ENCODE data around the gene VPS36. TPM values are rescaled to one million over a fixed set of nuclear protein-coding genes. Genes with fewer than 3 reads are reported as not detected.

Gene VPS36
- total and polyA plus RNA-seq, 2 of the 4 experiments (the other 2 are of a cell fraction): 14.8 to 16.7 TPM

DNA sequence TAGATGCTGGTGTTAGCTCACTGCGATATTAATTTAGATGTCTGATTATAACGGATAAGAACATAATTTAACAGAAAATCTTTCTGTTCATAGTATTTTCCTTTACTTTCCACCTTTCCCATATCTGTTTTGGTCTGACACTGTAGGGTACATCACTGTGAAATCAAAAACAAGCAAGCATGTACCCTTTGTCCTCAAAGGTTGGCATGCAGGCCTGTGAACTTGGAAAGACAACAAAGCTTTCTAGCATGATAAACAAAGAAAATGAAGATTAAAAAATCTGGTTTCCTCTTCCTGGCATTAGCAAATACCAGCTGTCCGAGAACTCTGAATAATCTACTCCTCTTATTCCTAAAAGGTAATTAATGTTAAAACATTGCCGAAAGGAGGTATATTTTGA, 76.0 kb downstream of the VPS36 start:
- no peak for TF ChIP-seq RAD21 (IDR thresholded peaks at IDR 0.05; ENCODE audit: low read length)
- no peak for TF ChIP-seq POLR2A (IDR thresholded peaks at IDR 0.05; ENCODE audit: low read depth, low read length)
- TF ChIP-seq RFX5 (IDR thresholded peaks at IDR 0.05; ENCODE audit: low read depth, low read length): no peak
- no peak for TF ChIP-seq RCOR1 (IDR thresholded peaks at IDR 0.05; ENCODE audit: insufficient replicate concordance, low read length)
- no peak for TF ChIP-seq ELK1 (IDR thresholded peaks at IDR 0.05; ENCODE audit: borderline replicate concordance, low read depth, low read length)
- no peak for TF ChIP-seq NFE2L2 (IDR thresholded peaks at IDR 0.05; ENCODE audit: low read depth, low read length)
- TF ChIP-seq BHLHE40 (IDR thresholded peaks at IDR 0.05; ENCODE audit: low read depth, low read length): no peak
- no peak for TF ChIP-seq SMC3 (IDR thresholded peaks at IDR 0.05; ENCODE audit: low read depth, low read length)
- TF ChIP-seq MXI1 (IDR thresholded peaks at IDR 0.05; ENCODE audit: borderline replicate concordance, low read depth, low read length): no peak
- TF ChIP-seq CTCF (conservative IDR thresholded peaks at IDR 0.05; ENCODE audit: low read depth, low read length): no peak
- no peak for TF ChIP-seq FOS (IDR thresholded peaks at IDR 0.05; ENCODE audit: low read depth, low read length)
- no peak for TF ChIP-seq MAFK (IDR thresholded peaks at IDR 0.05; ENCODE audit: low read depth, low read length)
- no peak for TF ChIP-seq CEBPB (IDR thresholded peaks at IDR 0.05; ENCODE audit: low read depth, low read length)
- TF ChIP-seq USF2 (IDR thresholded peaks at IDR 0.05; ENCODE audit: low read depth, low read length): no peak
- TF ChIP-seq CHD1 (IDR thresholded peaks at IDR 0.05; ENCODE audit: low read depth, low read length): no peak
- no peak for TF ChIP-seq MAZ (IDR thresholded peaks at IDR 0.05; ENCODE audit: borderline replicate concordance, low read depth, low read length)
- BruUV-seq (replicated peaks): no TSS peak
- Histone ChIP-seq H3K79me1 (ENCODE audit: low read depth in 1 of 2, low read length in 2 of 2) (no peaks in the 10 kb centered on the region), H2BK15ac (ENCODE audit: low read depth, low read length) (no peak overlapping the region), H2BK20ac (ENCODE audit: low read depth, low read length) (no peak overlapping the region), H3K4me1 (ENCODE audit: control insufficient read depth, insufficient read depth, low read length) (peaks cover 5% of the 10 kb centered on the region), H4K91ac (ENCODE audit: insufficient read depth, low read depth, low read length) (no peak overlapping the region), H4K20me1 (ENCODE audit: insufficient read depth, low read length) (no peaks in the 10 kb centered on the region), H3K4me2 (ENCODE audit: low read depth, low read length) (no peak overlapping the region), H2BK5ac (ENCODE audit: low read depth, low read length, poor library complexity, severe bottlenecking) (no peak overlapping the region), H3K27ac (ENCODE audit: insufficient read depth, low read length) (no peak overlapping the region), H3K9me3 (ENCODE audit: control insufficient read depth, insufficient read depth, low read length) (no peaks in the 10 kb centered on the region), H4K5ac (ENCODE audit: low read depth, low read length) (no peak overlapping the region), H3K27me3 (ENCODE audit: control insufficient read depth, insufficient read depth, low read length) (no peaks in the 10 kb centered on the region), H3K4ac (ENCODE audit: low read depth, low read length) (no peak overlapping the region), H2AK5ac (ENCODE audit: low read depth, low read length) (no peak overlapping the region), H2AK9ac (replicated peaks; ENCODE audit: low read depth, low read length, poor library complexity) (no peak overlapping the region), H3K4me3 (ENCODE audit: insufficient read depth, low read depth, low read length) (no peak overlapping the region), H2BK120ac (ENCODE audit: low read depth, low read length) (no peak overlapping the region), H3K9me1 (ENCODE audit: insufficient read depth, low read length) (no peaks in the 10 kb centered on the region), H3K18ac (ENCODE audit: low read depth, low read length) (no peak overlapping the region), H3K56ac (ENCODE audit: extremely low read depth, insufficient read depth, low read length) (no peak overlapping the region), H4K8ac (ENCODE audit: low read depth in 2 of 2, low read length in 2 of 2) (no peak overlapping the region), H2AFZ (replicated peaks; ENCODE audit: low read length, poor library complexity) (no peak overlapping the region), H3K9ac (ENCODE audit: low read depth, low read length) (no peak overlapping the region), H3K14ac (replicated peaks; ENCODE audit: low read depth, low read length) (no peak overlapping the region), H3K36me3 (ENCODE audit: control insufficient read depth, insufficient read depth, low read length) (no peaks in the 10 kb centered on the region), H3K23ac (ENCODE audit: low read depth, low read length) (no peak overlapping the region)
- CTCF ChIA-PET: interaction anchor here (0.6 kb wide), 1 partner anchor 24 kb away, joined by 6 read pairs; no protein-coding TSS in a partner anchor
- DNase-seq: no peak
- dilution Hi-C loops (cut with HindIII; ENCODE audit: low sequenced_read_pairs, unreplicated experiment): no loop called here
- WGBS, 2 experiments (ENCODE audit: extremely low coverage in 2 of 2, insufficient read length in 1 of 2): no CpG with 5 or more reads among the region's 4 CpGs
- intact Hi-C loops (cut with micrococcal nuclease): no loop called here
- no peak for ATAC-seq (ENCODE audit: low read depth)
- POLR2A ChIA-PET (ENCODE audit: unreplicated experiment): no interaction called here
- in situ Hi-C loops (cut with MboI; ENCODE audit: low sequenced_read_pairs): no loop called here

Measured in IMR-90 (cell line).